IPS-NIHi11 (cell line): ENCODE measurements around the gene HYLS1.

Experiments
- DNase-seq: peaks from one replicate; pipeline ENCODE4 v3.0.0; 2012; ENCODE audit warnings: mixed read lengths, low spot score

Gene HYLS1

GRCh38 chr11:125949271-125950177 lies 62.1 kb downstream of the HYLS1 start:
- no peak for DNase-seq

GRCh38 chr11:125950178-125950490 lies 62.7 kb downstream of the HYLS1 start:
- no peak for DNase-seq
